DND-41 (cell line): Measurements from ENCODE around the gene SLC30A4.

Experiments
- ATAC-seq: fragments of 200-7000 bp; cut with Tn5 transposase; 3 replicates; pipeline ENCODE4 v1.9.1; 2021; ENCODE audit warnings: low read depth; ENCODE audit not compliant: insufficient read depth
- DNase-seq: peaks from one replicate; pipeline ENCODE4 v3.0.0-alpha.2; 2020
- H2AFZ ChIP-seq: 2 replicates; pipeline ENCODE4 v1.6.0; 2012; ENCODE audit warnings: low read depth, low read length
- H3K27ac ChIP-seq: 2 replicates; pipeline ENCODE4 v1.5.1; 2012; ENCODE audit warnings: low read length, inconsistent platforms
- H3K27me3 ChIP-seq: fragments of 200-600 bp; sonication (generic); 2 replicates; pipeline ENCODE4 v1.6.0; 2012; ENCODE audit warnings: low read length, mild to moderate bottlenecking, inconsistent platforms; ENCODE audit not compliant: insufficient read depth, poor library complexity
- H3K36me3 ChIP-seq: 2 replicates; pipeline ENCODE4 v1.5.1; 2012; ENCODE audit warnings: low read length, inconsistent platforms; ENCODE audit not compliant: insufficient read depth
- H3K4me1 ChIP-seq: 2 replicates; pipeline ENCODE4 v1.5.1; 2012; ENCODE audit warnings: mild to moderate bottlenecking, low read length; ENCODE audit not compliant: insufficient read depth
- H3K4me2 ChIP-seq: 2 replicates; pipeline ENCODE4 v1.6.0; 2012; ENCODE audit warnings: mild to moderate bottlenecking, moderate library complexity, low read length, inconsistent platforms; ENCODE audit not compliant: insufficient read depth
- H3K4me3 ChIP-seq, 2 experiments: fragments of 200-600 bp in 1 of 2; shearing (Covaris generic) in 1 of 2; 2 replicates each; pipeline ENCODE4 v1.5.1; 2012 to 2016; ENCODE audit warnings: inconsistent platforms in 2 of 2, low read length in 2 of 2, mild to moderate bottlenecking in 2 of 2, low read depth in 1 of 2, moderate library complexity in 1 of 2
- H3K79me2 ChIP-seq: 2 replicates; pipeline ENCODE4 v1.6.0; 2012; ENCODE audit warnings: low read length, inconsistent platforms; ENCODE audit not compliant: insufficient read depth
- H3K9ac ChIP-seq: 2 replicates; pipeline ENCODE4 v1.6.0; 2012; ENCODE audit warnings: low read depth, mild to moderate bottlenecking, inconsistent platforms, low read length, moderate library complexity
- H3K9me3 ChIP-seq: 2 replicates; pipeline ENCODE4 v1.5.1; 2012; ENCODE audit warnings: low read length, moderate library complexity, mild to moderate bottlenecking, inconsistent platforms; ENCODE audit not compliant: insufficient read depth, severe bottlenecking
- H4K20me1 ChIP-seq: 2 replicates; pipeline ENCODE4 v1.6.0; 2012; ENCODE audit warnings: low read length; ENCODE audit not compliant: insufficient read depth
- EZH2 ChIP-seq: IDR thresholded peaks from 3 replicates; pipeline ENCODE4 v1.6.1; 2012; ENCODE audit warnings: borderline replicate concordance, low read depth, mild to moderate bottlenecking, moderate library complexity, low read length, inconsistent platforms; ENCODE audit not compliant: severe bottlenecking
- TF ChIP-seq, protein P1 (sequence below): IDR thresholded peaks from 2 replicates; pipeline ENCODE4 v1.5.1; 2012; ENCODE audit warnings: borderline replicate concordance, low read length, moderate library complexity, mild to moderate bottlenecking; ENCODE audit not compliant: poor library complexity, severe bottlenecking; ENCODE audit errors: extremely low read depth

SLC30A4 gene

DNA sequence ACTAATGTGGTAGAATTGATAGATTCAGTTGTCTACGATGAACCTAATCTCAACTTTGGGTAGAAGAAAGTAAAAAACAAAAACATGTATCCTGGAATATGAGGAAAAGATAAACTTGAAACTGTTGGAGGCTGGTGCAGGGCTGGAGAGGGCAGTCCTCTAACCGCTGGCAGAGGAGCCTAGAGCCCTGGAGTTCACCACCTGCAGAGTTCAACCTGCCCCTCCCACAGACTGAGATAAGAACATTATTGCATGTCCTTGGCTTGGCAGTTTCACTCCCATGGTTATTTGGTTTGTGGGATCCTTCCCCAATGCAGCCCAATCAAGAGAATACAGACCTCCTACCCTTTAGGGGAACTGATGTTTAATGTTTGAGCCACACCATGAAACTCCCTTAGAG, 91.0 kb downstream of the SLC30A4 start:
- no peaks in the 10 kb centered on the region for H3K79me2 ChIP-seq
- TF ChIP-seq, protein P1, sequence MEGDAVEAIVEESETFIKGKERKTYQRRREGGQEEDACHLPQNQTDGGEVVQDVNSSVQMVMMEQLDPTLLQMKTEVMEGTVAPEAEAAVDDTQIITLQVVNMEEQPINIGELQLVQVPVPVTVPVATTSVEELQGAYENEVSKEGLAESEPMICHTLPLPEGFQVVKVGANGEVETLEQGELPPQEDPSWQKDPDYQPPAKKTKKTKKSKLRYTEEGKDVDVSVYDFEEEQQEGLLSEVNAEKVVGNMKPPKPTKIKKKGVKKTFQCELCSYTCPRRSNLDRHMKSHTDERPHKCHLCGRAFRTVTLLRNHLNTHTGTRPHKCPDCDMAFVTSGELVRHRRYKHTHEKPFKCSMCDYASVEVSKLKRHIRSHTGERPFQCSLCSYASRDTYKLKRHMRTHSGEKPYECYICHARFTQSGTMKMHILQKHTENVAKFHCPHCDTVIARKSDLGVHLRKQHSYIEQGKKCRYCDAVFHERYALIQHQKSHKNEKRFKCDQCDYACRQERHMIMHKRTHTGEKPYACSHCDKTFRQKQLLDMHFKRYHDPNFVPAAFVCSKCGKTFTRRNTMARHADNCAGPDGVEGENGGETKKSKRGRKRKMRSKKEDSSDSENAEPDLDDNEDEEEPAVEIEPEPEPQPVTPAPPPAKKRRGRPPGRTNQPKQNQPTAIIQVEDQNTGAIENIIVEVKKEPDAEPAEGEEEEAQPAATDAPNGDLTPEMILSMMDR = no peak
- no peak for TF ChIP-seq EZH2
- H3K4me3 ChIP-seq = no peak overlapping the region
- no peaks in the 10 kb centered on the region for H3K9me3 ChIP-seq
- no peaks in the 10 kb centered on the region for H4K20me1 ChIP-seq
- no peaks in the 10 kb centered on the region for H3K36me3 ChIP-seq
- no peak overlapping the region for H3K27ac ChIP-seq
- ATAC-seq (no peak), DNase-seq (no peak)
- H2AFZ ChIP-seq = no peak overlapping the region
- H3K27me3 ChIP-seq = no peaks in the 10 kb centered on the region
- H3K4me1 ChIP-seq = no peaks in the 10 kb centered on the region
- H3K9ac ChIP-seq = no peak overlapping the region
- no peak overlapping the region for H3K4me2 ChIP-seq

DNA sequence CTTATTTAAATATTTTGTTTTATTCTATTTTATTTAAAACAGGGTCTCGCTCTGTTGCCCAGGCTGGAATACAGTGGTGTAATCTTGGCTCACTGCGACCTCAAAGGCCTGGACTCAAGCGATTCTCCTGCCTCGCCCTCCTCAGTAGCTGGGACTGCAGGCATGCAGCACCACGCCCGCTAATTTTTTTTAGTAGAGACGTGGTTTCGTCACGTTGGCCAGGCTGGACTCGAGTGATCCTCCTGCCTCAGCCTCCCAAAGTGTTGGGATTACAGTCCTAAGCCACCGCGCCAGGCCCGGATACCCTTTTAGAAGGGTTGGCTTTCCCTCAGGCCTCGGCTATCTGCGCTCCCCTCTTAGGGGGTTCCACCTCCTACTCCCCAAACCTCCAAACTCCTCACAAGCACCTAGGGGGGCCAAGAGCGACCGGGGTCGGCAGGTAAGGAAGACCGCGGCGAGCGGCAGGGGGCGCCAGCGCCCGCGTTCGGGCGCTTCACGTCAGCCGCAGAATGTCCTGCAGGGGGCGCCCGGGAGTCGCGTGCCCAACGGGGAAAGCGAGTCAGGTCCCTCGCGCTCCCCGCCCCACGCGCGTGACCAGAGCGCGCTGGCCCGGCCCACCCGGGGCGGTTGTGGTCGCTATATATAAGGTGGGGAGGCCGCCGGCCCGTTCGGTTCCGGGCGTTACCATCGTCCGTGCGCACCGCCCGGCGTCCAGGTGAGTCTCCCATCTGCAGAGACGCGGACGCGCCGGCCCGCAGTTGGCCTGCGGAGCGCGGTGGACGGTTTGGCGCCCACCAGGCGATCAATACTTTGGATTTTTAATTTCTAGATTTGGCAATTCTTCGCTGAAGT, 92.4 kb downstream of the SLC30A4 start:
- H3K9ac ChIP-seq = no peak overlapping the region
- H3K27me3 ChIP-seq = no peaks in the 10 kb centered on the region
- DNase-seq (peak; percentile 33), ATAC-seq (peak; percentile 56; the same call in 2 of the 3 replicates)
- no peaks in the 10 kb centered on the region for H3K79me2 ChIP-seq
- H3K9me3 ChIP-seq = no peaks in the 10 kb centered on the region
- H3K27ac ChIP-seq = no peak overlapping the region
- TF ChIP-seq EZH2 = no peak
- TF ChIP-seq, protein P1 = peak; percentile 47
- no peak overlapping the region for H3K4me2 ChIP-seq
- H4K20me1 ChIP-seq = no peaks in the 10 kb centered on the region
- no peaks in the 10 kb centered on the region for H3K36me3 ChIP-seq
- H2AFZ ChIP-seq = no peak overlapping the region
- H3K4me3 ChIP-seq = no peak overlapping the region
- no peaks in the 10 kb centered on the region for H3K4me1 ChIP-seq
